NCI-H1436 treated with DMSO at 0.1 percent for 48 hours (cell line): ENCODE measurements around the gene MKX.

Experiments used
- DNase-seq: peaks from one replicate; lab custom pipeline; 2025; lab: John Stamatoyannopoulos, UW

Gene MKX, protein sequence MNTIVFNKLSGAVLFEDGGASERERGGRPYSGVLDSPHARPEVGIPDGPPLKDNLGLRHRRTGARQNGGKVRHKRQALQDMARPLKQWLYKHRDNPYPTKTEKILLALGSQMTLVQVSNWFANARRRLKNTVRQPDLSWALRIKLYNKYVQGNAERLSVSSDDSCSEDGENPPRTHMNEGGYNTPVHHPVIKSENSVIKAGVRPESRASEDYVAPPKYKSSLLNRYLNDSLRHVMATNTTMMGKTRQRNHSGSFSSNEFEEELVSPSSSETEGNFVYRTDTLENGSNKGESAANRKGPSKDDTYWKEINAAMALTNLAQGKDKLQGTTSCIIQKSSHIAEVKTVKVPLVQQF

DNA sequence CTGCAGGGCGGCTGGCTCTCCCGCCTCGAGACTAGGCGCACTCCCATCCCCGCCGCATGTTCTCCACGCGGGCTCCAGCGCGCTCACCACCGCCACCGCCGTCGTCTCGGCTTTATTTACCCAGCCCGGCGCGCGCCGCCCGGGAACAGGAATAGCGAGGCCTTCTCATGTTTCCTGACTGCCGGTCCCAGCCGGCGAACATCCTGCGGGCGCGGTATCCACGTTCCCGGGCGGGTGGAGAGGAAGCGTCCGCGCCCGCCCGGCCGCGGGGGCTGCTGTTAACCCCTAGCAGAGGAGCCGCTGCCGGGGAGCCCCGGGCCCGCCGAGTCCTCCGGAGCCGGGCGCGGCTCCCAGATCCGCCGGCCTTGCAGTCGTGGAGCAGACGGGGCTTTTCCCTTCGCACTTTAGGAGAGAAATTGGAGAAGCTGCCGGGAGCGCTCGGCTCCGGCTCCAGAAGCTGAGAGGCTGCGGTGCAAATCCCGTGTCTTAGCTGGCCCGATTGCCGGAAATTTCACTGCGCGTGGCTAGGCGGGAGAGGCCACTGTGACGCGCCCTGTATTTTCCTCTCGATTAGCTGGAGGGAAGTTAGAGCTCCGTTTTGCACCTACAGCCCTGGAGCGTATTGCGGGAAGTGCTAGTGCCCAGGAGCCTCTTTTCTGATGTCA lies at the start of gene MKX:
Gene MKX (minus strand): TSS at position 88 of the 665 bp plus-strand sequence. CDS start 2,404 bp downstream, outside the sequence.
- no peak for DNase-seq

DNA sequence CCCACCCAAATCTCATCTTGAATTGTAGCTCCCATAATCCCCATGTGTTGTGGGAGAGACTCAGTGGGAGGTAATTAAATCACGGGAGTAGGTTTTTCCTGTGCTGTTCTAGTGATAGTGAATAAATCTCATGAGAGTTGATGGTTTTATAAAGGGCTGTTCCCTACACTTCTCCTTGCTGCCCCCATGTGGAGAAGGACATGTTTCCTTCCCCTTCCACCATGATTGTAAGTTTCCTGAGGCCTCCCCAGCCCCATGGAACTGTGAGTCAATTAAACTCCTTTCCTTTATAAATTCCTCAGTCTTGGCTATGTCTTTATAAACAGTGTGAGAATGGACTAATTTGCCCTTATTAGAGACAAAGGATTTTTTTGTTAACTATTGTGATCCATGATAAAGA lies 48.5 kb upstream of the MKX start:
- no peak for DNase-seq

DNA sequence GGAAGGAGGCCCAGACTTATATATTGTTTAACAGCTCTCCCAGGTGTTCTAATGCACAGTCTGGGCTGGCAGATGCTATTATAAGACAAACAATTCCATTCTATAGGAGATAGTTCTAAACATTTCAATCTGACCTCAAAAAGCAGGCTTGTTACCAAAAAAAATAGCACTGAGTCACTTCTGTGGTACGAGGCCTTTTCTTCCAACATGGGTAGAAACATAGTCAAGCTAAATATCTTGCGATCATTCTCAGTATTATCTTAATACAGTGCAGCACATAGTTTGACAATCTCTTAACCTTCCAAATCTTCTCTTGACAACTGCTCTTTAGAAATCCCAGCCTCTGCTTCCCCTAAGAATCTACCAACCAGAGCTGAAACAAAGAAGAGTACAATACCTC lies 46.6 kb upstream of the MKX start:
- no peak for DNase-seq

DNA sequence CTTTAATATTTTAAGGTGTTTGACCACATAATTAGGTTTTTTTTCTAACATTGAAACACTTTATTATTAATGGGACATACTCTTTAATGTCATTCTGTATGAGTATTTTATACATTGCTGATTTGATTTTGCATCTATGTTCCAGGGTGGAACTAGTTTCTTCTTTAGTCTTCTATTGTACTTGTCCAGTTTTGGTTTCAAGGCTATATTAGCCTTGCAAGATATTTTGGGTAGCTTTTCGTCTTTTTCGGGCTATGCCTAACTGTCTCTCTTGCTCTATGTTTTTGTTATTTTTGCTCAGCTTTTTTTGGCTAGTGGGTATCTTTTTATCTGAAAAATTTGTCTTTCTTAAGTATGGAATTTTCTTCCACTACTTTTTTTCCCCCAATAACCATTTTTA lies 38.7 kb upstream of the MKX start:
- no peak for DNase-seq

DNA sequence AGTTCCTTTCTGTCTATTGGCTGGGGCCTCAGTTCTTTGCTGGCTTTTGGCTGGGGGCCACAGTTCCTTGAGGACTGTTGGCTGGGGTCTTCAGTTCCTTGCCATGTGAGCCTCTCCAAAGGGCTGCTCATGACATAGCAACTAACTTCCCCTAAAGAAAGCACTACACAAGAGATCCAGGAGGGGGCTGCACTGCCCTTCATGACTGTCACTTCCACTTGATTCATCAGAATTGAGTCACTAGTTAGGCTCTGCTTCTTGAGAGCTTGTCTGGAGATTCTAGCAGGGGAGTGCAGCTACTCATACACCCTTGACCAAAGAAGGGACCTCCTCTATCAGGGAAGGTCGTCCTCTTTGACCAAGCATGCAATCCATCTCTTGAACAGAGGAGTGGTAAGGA lies 38.0 kb upstream of the MKX start:
- DNase-seq, result no peak

DNA sequence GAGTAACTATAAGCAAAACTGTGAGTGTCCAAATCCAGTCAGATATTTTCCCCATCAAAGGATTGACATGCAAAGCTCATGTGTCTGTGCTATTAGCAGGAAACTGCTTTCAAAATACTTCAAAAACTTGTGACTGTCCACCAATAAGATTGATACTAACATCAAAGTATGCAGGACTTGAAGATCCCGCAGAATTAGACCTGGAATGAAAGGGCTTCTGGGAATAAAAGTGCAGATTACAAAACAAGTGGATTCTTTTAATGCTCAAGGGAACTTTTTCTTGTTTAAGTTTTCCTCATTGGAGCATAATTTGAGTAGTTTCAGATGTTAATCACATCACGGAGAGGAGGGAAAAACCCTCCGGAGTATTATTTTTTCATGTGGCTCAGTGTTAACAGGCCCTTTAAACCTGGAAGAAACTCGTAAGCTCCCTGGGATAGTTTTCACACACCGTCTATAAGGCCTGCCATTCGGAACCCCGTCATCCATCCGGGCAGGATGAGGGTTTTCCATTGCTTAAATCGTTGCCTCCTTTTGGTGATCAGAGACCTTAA lies 33.9 kb upstream of the MKX start:
- DNase-seq, result no peak

DNA sequence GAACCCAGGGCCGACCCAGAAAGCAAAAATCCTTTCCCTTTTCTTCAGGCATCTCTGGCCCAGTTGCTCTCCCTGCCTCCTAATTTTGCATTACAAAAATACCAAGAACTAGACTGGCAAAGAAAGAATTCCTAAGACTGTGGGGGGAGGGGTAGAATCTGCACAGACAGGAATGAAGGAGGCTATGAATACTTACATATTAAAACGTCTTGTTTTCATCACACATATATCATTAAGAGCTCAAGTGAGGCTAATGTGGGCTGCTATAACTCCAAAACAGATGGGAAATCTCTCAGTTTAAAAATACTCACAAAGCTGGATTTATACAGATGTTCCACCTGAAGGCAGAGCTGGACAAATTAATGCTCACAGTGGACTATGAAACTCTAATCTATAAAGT lies 29.2 kb upstream of the MKX start:
- DNase-seq, result no peak

DNA sequence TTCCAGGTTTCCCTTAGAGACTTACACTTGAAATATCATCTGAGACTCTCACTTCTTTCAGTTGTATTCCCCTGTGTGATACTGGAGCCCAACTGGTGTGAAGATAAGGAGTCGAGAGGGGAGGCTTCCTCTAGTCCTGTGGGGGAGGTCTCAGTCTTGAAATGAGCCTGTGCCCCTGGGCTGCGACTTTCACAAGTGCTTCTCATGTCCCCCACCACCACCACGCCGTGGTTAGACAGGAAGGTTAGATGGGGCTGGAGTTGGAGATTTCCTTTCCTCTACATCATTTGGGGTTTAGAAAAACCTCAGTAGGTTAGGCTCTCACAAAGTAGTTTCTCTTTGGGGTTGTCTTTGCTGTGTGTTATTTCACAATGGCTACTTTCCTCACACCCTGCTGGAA lies 25.6 kb upstream of the MKX start:
- DNase-seq, result no peak

DNA sequence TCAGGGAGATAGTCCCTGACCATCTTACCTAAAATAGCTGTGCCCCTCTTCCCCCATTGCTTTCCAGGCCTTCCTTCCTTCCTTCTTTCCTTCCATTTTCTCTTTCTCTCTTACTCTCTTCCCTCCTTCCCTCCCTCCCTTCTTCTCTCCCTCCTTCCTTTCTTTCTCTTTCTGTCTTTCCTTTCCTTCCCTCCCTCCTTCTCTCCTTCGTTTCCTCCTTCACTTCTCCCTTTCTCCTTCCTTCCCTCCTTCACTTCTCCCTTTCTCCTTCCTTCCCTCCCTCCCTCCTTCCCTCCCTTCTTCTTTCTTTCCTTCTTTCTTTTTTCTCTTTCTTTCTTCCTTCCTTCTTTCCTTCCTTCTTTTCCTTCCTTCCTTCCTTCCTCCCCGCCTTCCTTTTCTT lies 24.6 kb upstream of the MKX start:
- no peak for DNase-seq

DNA sequence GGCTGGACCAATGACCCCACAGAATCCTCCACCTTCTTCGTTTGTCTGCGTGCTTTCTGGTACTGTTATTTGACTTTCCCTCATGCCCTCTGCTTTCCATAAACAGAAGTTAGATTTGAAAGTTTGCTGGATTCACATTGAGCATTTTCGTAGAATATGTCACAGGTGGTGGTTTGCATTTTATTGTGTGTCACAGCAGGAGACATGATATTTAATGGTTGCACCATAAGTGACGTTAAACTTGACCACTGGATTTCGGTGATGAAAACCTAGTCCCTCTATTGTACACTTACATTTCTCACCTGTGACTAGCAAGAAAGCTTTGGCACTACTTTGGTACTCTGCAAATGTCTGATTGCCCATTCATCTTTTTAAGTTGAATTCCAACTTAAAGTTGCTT lies 15.2 kb upstream of the MKX start:
- DNase-seq, result no peak

DNA sequence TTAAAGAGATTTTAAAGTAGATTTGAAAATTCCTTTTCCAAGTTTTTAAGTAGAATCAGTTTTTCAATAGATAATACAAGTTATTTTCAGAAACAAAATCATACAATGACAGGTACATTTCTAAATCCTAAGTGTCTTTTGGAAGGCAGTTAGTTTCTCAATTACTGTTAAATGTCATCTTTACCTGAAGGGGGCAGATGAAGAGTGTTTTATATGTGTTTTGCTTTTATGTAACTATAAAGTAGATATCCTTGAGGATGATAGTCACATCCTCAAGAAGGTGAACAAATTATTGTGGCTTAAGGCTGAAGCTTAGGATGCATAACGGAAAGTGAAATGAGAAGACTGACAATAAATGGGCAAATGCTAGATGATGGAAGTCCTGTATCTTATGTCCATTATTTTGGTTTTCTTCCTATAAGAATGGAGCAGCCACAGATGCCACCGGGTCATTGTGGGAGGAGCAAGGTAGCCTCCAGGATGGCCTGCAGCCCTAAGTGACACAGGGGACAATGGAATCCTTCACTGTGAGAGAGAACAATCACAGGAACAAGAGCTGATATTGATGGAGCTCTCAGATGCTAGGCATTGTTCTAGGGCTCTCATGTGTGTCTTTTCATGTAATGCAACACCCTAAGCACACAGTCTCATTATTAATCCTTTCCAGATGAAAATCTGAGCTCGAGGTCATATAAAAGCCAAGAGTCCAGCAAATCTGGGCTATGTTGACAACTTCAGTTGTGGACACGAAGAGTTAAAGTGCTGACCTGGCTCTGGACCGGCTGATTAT lies 14.1 kb upstream of the MKX start:
- no peak for DNase-seq

DNA sequence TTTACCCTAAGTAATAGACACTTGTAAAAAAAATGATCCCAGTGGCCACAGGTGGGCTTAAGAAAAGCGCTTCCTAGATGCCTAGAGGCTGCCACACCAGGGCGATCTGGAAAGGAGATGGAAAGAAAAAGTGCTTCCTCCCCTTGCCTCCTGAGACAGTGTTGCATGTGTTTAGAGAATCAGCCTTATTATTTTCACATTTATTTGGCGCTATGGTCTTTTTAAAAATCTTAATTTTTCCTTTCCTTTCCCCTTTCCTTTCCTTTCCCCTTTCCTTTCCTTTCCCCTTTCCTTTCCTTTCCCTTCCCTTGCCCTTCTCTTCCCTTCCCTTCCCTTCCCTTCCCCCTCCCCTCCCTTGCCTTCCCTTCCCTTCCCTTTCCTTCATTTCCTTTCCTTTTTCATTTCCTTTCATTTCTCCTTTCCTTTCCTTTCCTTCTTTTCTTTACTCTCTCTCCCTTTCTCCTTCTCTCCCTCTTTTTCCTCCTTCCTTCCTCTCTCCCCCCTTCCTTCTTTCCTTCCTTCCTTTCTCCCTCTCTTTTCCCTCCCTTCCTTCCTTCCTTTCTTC lies 7.1 kb upstream of the MKX start:
- no peak for DNase-seq

DNA sequence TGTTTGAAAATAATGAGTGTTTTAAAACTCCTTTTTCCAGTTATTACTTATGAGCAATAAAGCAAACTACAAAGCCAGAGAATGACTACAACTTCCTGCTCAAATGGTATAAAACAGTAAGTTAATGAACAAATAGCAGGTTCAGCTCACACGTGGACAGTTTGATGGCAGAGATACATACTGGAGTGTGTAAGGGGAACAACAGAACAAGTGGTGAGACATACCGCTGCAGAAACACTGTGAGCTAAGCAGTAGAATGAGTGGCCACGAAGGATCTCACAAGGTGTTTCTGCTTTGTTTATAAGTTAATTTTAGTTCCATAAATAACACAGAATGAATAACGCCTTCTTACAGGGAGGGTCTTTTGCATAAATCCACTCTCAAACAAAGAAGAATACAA lies 3.0 kb upstream of the MKX start:
- no peak for DNase-seq

DNA sequence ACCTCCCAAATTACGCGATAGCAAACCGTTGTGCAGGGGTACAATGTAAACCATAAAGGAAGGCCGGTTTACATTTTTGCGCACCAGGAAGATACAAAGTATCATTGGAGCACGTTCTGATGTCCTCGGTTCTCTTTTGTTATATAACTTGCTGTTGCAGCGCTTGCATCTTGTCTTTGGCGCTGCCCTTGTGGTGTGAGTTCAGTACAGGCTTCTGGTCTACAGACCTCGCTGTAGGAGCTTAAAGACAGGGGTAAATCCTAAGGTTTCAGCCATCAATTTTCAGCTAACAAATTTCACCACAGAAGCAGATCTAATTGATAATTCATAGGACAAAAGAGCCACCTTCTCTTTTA lies 1.5 kb upstream of the MKX start:
- no peak for DNase-seq

DNA sequence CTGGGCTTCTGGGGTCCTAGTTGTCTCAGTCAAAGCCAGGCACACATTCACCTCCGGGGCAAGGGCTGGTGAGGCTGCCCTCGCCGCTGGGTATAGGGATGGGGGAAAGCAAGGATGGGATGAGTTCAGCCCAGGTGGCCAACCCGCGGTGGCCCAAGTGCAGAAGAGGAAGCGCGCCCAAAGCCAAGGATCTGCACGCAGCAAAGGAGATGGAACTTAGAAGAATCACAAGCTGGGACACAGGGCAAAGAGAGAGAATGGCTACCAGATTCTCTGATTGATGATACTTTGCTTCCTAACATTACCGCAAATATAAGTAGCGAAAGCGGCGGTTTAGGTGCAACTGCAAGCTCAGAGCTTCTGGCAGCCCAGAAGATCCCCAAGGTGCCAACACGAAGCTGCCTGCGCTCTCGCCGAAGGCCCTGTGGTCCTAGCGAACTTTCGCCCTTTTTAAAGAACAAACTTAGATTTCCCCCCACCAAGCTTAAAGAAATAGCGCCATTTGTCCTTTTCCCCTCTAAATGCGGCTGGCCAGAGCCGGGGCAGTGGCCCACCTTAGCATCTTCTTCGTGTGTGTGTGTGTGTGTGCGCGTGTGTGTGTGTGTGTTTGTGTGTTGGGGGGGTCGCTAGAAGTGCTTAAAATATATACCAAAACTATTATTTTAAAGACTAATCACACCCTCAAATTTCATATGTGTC lies 927 bp upstream of the MKX start:
- DNase-seq, result no peak

DNA sequence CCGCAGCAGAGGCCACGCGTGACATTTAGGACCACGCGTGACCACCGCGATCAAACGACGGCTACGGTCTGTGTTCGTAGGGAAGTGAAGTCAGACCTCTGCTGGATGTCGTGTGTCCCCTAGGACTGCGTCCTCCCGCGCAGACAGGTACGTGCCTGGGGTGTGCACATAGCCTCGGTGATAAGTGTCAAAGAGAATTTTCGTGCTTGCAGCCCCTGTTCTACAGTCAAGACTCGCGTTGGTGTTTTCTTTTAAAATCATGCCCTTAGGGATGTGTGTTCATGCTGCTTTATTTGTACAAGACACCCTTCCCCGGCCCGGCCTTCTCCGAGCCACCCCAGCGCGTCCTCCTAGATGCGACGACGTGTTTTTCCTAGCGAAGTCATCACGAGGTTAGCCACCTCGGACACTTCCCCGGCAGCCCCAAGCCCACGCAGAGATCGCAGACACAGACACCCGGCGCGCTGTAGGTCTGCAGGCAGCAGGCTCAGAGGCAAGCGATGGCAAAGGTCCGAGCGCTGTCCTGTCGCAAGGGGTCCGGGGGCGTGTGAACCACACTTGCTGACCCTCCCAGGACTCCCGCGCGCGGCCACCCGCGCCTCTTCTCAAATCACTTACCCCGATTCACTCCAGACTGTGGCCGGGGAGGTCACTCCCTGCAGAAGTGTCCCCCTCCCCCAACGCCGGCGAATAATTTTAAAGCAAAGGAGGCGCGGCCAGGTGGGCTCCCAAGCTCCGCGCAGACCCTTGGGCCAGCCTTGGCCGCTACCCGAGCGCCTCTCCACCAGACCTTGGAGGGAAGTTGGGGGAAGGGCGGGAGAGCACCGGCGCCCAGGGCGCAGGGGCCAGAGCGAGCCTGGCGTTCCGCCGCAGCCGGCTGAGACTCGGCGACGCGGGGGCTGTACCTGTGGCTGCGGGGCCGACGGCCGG lies 552 bp downstream of the MKX start:
- no peak for DNase-seq

DNA sequence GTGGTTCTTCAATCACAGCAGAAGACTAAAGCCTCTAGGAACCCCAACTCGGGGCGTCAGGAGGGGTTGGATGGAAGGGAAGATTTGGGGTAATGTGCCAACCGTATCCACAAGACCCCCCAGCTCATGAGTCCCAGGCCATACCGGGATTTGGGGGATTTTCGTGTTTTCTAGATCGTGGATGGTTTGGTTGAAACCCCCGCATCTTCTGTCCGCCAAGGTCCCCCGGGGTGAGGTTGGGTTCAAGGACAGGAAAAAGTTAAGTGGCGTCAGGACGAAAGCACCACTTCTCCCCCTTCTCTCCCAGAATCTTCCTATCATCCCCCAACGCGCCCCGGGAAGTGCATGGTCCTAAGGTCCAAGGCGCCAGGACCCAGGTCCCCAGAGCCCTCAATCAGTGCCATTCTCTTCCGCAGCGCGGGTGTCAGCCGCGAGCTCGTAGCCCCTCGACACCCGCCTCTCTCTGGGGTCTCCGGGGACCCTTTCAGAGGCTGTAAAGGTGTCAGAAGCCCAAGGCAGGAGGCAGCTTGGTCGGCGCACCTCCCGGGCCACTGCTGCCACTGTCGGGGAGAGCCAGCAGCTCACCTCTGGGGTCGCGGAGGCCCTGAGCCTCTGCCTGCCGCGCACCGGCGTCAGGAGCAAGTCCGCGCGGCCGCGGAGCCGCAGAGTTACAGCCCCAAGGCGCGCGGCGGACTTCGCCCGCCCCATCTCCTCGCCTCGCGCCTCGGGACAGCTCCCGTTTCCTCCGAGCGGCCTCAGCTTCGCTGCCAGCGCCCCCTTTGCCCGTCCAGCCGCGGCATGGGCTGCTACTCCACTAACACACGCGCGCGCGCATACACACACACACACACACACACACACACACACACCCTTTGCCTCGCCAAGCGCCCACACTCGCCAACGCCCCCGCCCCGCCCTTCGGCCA lies 1.5 kb downstream of the MKX start:
- no peak for DNase-seq

DNA sequence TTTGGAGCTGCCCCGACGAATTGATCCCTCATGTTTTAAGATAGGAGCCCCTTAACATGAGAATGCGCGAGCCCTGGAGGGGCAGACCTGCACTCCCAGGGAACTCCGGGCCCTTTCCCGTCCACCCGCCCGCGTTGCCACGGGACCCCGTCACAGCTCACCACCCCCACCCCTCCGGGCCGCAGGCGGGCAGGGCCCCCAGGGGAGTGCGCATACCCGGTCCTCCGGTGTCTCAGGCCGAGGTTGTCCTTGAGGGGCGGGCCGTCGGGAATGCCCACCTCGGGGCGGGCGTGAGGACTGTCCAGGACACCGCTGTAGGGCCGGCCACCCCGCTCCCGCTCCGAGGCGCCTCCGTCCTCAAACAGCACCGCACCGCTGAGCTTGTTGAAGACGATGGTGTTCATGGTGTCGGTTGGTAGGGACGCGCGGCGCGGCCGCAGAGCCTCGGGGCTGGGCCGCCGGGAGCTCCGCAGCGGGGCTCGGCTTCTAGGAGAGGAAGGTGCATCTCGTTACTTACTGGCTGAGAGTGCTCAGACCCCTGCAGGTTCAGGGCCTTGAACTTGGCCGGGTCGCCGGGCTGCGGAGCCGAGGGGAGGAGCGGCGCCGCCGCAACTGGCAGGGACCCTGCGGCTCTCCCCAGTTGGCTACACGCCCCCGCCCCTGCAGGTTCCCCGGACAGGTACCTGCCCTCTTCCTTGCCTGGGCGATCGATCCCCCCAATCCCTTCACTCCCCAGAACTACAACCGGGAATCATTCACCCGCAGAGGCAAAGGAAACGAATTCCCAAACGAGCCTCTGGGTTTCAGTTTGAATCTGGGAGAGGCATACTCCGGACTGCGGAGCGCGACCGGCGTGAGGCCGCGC lies 2.4 kb downstream of the MKX start:
- DNase-seq, result no peak
